Measurements from ENCODE around the gene SHISA8.

DNA sequence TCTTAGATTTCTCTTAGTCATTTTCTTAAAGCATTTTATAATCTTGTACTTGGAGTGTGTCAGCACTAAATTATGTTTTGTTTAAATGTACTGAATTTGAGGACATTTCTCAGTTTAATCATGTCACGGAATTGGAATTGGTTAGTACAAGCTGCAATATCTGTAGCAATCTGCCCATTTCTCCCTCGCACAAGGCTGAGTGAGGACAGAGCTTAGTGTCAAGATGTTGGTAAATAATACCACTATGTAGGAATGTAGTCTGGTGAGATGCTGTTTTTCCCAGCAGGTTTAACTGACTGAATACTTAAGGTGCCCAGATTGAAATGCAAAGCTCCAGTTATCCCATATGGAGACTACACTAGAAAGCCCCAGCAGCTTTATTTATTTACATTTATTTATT is 51.4 kb downstream of the SHISA8 start:
- peak; percentile 78 for TF ChIP-seq POLR2AphosphoS5 (IDR thresholded peaks at IDR 0.05)
- TF ChIP-seq EP300 (IDR thresholded peaks at IDR 0.05) = no peak
- TF ChIP-seq, protein P1, sequence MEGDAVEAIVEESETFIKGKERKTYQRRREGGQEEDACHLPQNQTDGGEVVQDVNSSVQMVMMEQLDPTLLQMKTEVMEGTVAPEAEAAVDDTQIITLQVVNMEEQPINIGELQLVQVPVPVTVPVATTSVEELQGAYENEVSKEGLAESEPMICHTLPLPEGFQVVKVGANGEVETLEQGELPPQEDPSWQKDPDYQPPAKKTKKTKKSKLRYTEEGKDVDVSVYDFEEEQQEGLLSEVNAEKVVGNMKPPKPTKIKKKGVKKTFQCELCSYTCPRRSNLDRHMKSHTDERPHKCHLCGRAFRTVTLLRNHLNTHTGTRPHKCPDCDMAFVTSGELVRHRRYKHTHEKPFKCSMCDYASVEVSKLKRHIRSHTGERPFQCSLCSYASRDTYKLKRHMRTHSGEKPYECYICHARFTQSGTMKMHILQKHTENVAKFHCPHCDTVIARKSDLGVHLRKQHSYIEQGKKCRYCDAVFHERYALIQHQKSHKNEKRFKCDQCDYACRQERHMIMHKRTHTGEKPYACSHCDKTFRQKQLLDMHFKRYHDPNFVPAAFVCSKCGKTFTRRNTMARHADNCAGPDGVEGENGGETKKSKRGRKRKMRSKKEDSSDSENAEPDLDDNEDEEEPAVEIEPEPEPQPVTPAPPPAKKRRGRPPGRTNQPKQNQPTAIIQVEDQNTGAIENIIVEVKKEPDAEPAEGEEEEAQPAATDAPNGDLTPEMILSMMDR (IDR thresholded peaks at IDR 0.05) = no peak

Data from gastroesophageal sphincter (tissue), 3 donors.